HUES48 (cell line): ENCODE measurements around the gene CLDN9.
A peak's percentile ranks its signal among the peaks of the same experiment; 100 is the strongest.

Experiments
- H3K27ac ChIP-seq: one replicate; pipeline ENCODE4 v1.7.0; 2013; ENCODE audit warnings: low read depth, low read length, inconsistent platforms
- H3K27me3 ChIP-seq: 2 replicates; pipeline ENCODE4 v1.6.1; 2013; ENCODE audit warnings: mild to moderate bottlenecking, low read length; ENCODE audit not compliant: control insufficient read depth, insufficient read depth
- H3K36me3 ChIP-seq: 2 replicates; pipeline ENCODE4 v1.6.1; 2013; ENCODE audit warnings: low read length; ENCODE audit not compliant: control insufficient read depth, insufficient read depth
- H3K4me1 ChIP-seq: 2 replicates; pipeline ENCODE4 v1.6.1; 2013; ENCODE audit warnings: mild to moderate bottlenecking, low read length; ENCODE audit not compliant: control insufficient read depth, insufficient read depth
- H3K4me3 ChIP-seq: 2 replicates; pipeline ENCODE4 v1.5.1; 2013; ENCODE audit warnings: mild to moderate bottlenecking, low read depth, low read length
- H3K9ac ChIP-seq: 2 replicates; pipeline ENCODE4 v1.6.1; 2013; ENCODE audit warnings: mild to moderate bottlenecking, low read depth, low read length, moderate library complexity
- H3K9me3 ChIP-seq: 2 replicates; pipeline ENCODE4 v1.6.1; 2013; ENCODE audit warnings: low read length; ENCODE audit not compliant: control insufficient read depth, insufficient read depth

CLDN9 gene

DNA sequence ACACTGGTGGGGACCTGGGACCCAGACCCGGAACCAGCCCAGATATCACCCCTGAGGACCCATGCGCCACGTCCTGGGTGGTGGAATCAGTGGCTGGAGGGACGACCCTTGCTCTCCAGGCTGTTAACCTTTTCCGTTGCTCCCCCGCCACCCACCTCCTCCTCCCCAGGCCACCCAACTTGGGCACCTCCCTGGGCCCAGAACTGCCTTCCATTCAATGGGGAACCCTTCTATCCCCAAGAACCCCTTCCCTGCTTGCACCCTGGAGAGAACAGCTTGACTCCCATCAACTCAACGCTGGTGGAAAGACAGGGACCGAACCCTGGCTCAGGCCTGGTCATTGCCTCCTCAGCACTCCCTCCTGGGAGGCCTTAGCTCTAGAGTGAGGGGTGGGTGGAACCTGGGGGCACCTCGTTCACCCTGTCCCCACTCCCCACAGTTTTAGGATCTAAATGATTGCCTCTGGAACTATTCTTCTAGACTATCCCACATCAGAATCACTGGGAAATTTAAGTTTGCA is 47.1 kb downstream of the CLDN9 start:
- H3K4me3 ChIP-seq = peak overlapping the region; percentile 90
- H3K27ac ChIP-seq = peak overlapping the region; percentile 55
- no peaks in the 10 kb centered on the region for H3K9me3 ChIP-seq
- no peaks in the 10 kb centered on the region; the same call in 1 of the 2 replicates for H3K27me3 ChIP-seq
- H3K9ac ChIP-seq = peak overlapping the region; percentile 34; the same call in 1 of the 2 replicates
- H3K36me3 ChIP-seq = peaks cover under 1% of the 10 kb centered on the region; the same call in 1 of the 2 replicates
- H3K4me1 ChIP-seq = peaks cover 7% of the 10 kb centered on the region; the same call in 1 of the 2 replicates

DNA sequence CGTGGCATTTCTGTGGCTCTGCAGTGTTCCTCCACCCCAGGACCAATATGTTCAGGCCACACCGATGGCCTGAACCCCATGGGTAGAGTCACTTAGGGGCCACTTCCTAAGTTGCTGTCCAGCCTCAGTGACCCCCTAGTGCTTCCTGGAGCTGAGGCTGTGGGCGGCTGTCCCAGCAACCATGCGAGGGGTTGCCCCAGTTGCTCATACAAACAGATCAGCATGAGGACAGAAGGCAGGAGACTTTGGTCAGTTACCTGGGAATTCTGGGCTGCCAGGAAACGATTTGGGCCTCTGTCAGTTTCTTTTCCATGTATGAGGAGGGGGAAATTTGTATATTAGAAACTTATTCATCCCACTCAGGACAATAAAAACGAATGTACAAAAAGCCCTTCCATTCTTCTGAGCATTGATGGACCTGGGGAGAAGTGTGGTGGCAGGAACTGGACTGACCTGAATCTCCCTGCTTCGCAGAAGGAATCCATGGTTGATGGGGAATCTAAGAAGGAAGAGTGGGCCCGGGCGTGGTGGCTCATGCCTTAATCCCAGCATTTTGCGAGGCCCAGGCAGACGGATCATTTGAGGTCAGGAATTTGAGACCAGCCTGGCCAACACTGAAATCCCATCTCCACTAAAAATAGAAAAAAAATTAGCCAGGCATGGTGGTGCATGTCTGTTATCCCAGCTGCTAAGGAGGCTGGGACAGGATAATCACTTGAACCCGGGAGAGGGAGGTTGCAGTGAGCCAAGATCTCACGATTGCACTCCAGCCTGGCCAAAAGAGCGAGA is 47.8 kb downstream of the CLDN9 start:
- no peaks in the 10 kb centered on the region for H3K9me3 ChIP-seq
- no peak overlapping the region for H3K4me3 ChIP-seq
- H3K9ac ChIP-seq = no peak overlapping the region
- H3K36me3 ChIP-seq = no peaks in the 10 kb centered on the region
- peaks cover 14% of the 10 kb centered on the region; the same call in 1 of the 2 replicates for H3K4me1 ChIP-seq
- H3K27me3 ChIP-seq = no peaks in the 10 kb centered on the region; the same call in 1 of the 2 replicates
- no peak overlapping the region for H3K27ac ChIP-seq

DNA sequence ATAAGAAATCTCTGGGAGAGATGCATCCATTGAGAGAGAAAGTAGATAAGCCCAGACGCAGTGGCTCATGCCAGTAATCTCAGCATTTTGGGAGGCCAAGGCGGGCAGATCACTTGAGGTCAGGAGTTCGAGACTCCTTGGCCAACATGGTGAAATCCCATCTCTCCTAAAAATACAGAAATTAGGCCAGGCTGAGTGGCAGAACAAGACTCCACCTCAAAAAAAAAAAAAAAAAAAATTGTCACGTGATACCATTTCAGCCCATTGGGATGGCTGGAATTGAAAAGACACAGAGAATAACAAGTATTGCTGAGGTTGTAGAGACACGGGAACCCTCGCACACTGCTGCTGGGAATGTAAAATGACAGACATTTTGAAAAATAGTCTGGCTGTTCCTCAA is 49.8 kb downstream of the CLDN9 start:
- Histone ChIP-seq H3K36me3 (no peaks in the 10 kb centered on the region), H3K27ac (no peak overlapping the region)

DNA sequence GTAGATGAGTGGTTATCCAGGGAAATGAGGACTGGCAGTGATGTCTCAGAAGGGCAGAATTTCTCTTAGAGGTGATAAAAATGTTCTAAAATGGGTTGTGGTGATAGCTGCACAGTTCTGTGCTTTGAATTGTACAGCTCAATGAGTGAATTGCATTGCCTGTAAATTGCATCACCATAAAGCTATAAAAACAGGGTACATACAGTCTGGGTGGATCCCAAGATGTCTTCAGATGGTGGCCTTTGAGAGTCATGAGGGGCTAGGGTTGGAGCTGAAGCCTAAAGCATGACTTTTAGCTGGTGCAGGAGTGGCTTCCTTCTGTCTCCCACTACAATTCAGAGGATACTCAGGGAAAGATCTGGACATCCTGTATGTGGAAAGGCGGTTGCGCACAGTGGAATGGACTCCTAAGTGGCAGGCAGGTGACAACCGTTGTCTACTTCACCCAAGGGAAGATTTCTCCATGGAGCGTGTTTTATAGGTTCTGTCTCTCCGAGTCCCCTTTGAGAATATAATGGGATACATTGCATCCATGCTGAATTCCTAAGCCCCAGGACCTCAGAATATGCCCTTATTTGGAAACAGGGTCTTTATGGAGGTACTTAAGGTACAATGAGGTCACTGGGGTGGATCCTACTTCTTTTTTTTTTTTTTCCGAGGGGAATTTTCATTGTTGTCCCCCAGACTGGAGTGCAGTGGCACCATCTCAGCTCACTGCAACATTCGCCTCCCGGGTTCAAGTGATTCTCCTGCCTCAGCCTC is 51.1 kb downstream of the CLDN9 start:
- H3K4me1 ChIP-seq = peaks cover 16% of the 10 kb centered on the region; the same call in 1 of the 2 replicates
- H3K9me3 ChIP-seq = no peaks in the 10 kb centered on the region
- peak overlapping the region; percentile 37 for H3K27ac ChIP-seq
- no peaks in the 10 kb centered on the region; the same call in 1 of the 2 replicates for H3K27me3 ChIP-seq
- no peak overlapping the region for H3K4me3 ChIP-seq
- no peak overlapping the region; the same call in 1 of the 2 replicates for H3K9ac ChIP-seq
- no peaks in the 10 kb centered on the region for H3K36me3 ChIP-seq

More for the DNA sequence above, 49.8 kb downstream of the CLDN9 start:
- no peaks in the 10 kb centered on the region; the same call in 1 of the 2 replicates for H3K27me3 ChIP-seq
- H3K9me3 ChIP-seq = no peaks in the 10 kb centered on the region
- H3K9ac ChIP-seq = no peak overlapping the region
- H3K4me1 ChIP-seq = peaks cover 16% of the 10 kb centered on the region; the same call in 1 of the 2 replicates
- no peak overlapping the region for H3K4me3 ChIP-seq
